HCT116 (cell line): ENCODE measurements around the gene ABCC9.

Source experiments
- CTCF ChIP-seq, 3 experiments: fragments of 200-600 bp in 1 of 3; sonication (generic) in 1 of 3; IDR thresholded peaks in 2 of 3; conservative IDR thresholded peaks in 1 of 3; 2 replicates each; pipeline ENCODE4 v1.5.1; 2012 to 2017; ENCODE audit warnings: low read depth in 2 of 3, low read length in 2 of 3, antibody characterized with exemption in 1 of 3, borderline replicate concordance in 1 of 3, control low read depth in 1 of 3, mild to moderate bottlenecking in 1 of 3, mixed read lengths in 1 of 3, mixed run types in 1 of 3, moderate library complexity in 1 of 3; ENCODE audit not compliant: insufficient read depth in 1 of 3
- EZH2phosphoT487 ChIP-seq: fragments of 200-600 bp; IDR thresholded peaks from 2 replicates; pipeline ENCODE4 v1.6.1; 2018; ENCODE audit warnings: antibody characterized with exemption, borderline replicate concordance
- FOSL1 ChIP-seq: IDR thresholded peaks from 2 replicates; pipeline ENCODE4 v1.6.1; 2012; ENCODE audit warnings: low read depth

DNA sequence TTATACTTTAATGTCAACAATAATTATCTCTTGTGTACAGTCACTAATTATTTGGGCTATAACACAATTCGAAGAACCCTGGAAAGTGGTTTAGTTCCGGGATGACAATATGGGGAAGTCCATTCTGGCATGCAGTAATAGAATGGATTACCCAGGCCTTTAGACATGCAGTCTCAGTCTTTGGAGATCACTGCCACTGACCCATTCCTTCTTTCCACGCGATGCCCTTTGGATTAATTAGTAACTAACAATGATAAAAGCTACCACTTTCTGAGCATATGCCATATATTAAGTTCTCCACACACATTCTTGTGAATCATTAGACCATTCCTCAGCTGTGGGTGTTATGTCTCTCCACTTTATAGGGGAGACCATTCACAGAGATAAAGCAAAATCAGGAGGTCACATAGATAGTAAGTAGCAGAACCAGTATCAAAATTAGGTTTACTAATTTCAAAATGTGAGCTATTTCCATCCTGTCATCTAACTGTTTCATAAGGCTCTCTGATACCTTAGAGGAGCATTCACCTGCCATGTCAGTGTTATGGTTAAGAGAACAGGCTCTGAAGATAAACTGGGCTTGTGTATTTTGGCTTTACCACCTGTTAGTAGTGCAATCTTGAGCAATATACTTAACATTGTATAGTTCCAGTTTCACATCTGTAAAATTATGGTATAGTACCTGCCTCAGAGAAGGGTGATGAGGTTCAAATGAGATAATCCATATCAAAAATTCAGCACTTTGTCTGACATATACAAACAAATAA lies 139.5 kb downstream of the ABCC9 start:
- TF ChIP-seq FOSL1 (no peak), EZH2phosphoT487 (no peak), CTCF (IDR thresholded peaks at IDR 0.05 in 2 of 3, conservative IDR thresholded peaks at IDR 0.05 in 1 of 3; ENCODE audit: borderline replicate concordance in 1 of 3, insufficient read depth in 1 of 3, low read depth in 2 of 3, low read length in 2 of 3) (no peak)
